ENCODE data around the gene FBXW9. TPM values are rescaled to one million over a fixed set of nuclear protein-coding genes. Genes with fewer than 3 reads are reported as not detected.

Gene FBXW9
- total RNA-seq, 2 experiments from 2014 or later = 2.2 to 2.4 TPM

GRCh38 chr19:12705654-12706331, 9.4 kb upstream of the FBXW9 start:
- no peaks in the 10 kb centered on the region for H3K4me1 Mint-ChIP-seq (ENCODE audit: low read depth)
- CTCF ChIA-PET = no interaction called here
- no peaks in the 10 kb centered on the region for H3K4me1 ChIP-seq (ENCODE audit: insufficient read depth, low read length)
- POLR2A ChIA-PET = no interaction called here
- DNase-seq = no peak
- no peaks in the 10 kb centered on the region for H3K27me3 ChIP-seq (ENCODE audit: control insufficient read depth in 1 of 2, insufficient read depth in 2 of 2, low read length in 2 of 2)
- H3K27ac Mint-ChIP-seq = no peak overlapping the region
- peaks cover 68% of the 10 kb centered on the region for H3K36me3 ChIP-seq (ENCODE audit: insufficient read depth, low read length)
- no peaks in the 10 kb centered on the region for H3K9me3 Mint-ChIP-seq
- no peak overlapping the region for H3K4me3 ChIP-seq (ENCODE audit: low read length)
- H3K9me3 ChIP-seq (ENCODE audit: control insufficient read depth in 1 of 2, insufficient read depth in 1 of 2, low read length in 2 of 2) = no peaks in the 10 kb centered on the region
- no peak overlapping the region for H3K27ac ChIP-seq (ENCODE audit: low read depth in 1 of 2, low read length in 2 of 2)
- no peak for ATAC-seq (ENCODE audit: poor library complexity)
- TF ChIP-seq CTCF (IDR thresholded peaks at IDR 0.05) = no peak
- intact Hi-C loops (cut with DNase I, micrococcal nuclease) = no loop called here
- H3K27me3 Mint-ChIP-seq = no peaks in the 10 kb centered on the region
- H3K4me3 Mint-ChIP-seq = no peak overlapping the region
- H3K36me3 Mint-ChIP-seq (ENCODE audit: low read depth) = peaks cover 75% of the 10 kb centered on the region

GRCh38 chr19:12705169-12705568, 8.7 kb upstream of the FBXW9 start:
- peaks cover 64% of the 10 kb centered on the region for H3K36me3 ChIP-seq (ENCODE audit: insufficient read depth, low read length)

GRCh38 chr19:12703046-12703445, 6.6 kb upstream of the FBXW9 start:
- H3K27ac Mint-ChIP-seq = no peak overlapping the region
- Histone ChIP-seq H3K36me3 (ENCODE audit: insufficient read depth, low read length) (peaks cover 59% of the 10 kb centered on the region), H3K4me1 (ENCODE audit: insufficient read depth, low read length) (no peaks in the 10 kb centered on the region), H3K27me3 (ENCODE audit: control insufficient read depth in 1 of 2, insufficient read depth in 2 of 2, low read length in 2 of 2) (no peaks in the 10 kb centered on the region), H3K4me3 (ENCODE audit: low read length) (no peak overlapping the region), H3K9me3 (ENCODE audit: control insufficient read depth in 1 of 2, insufficient read depth in 1 of 2, low read length in 2 of 2) (no peaks in the 10 kb centered on the region), H3K27ac (ENCODE audit: low read depth in 1 of 2, low read length in 2 of 2) (no peak overlapping the region)
- H3K4me3 Mint-ChIP-seq = no peak overlapping the region
- ATAC-seq (ENCODE audit: poor library complexity) = peak; percentile 41
- peaks cover 69% of the 10 kb centered on the region for H3K36me3 Mint-ChIP-seq (ENCODE audit: low read depth)
- no peaks in the 10 kb centered on the region for H3K27me3 Mint-ChIP-seq
- ChIA-PET POLR2A (no interaction called here), CTCF (no interaction called here)
- peak in 1 of 14 experiments; percentile 32 for DNase-seq
- no peaks in the 10 kb centered on the region for H3K9me3 Mint-ChIP-seq
- intact Hi-C loops (cut with DNase I, micrococcal nuclease) = no loop called here
- TF ChIP-seq CTCF (IDR thresholded peaks at IDR 0.05) = no peak
- H3K4me1 Mint-ChIP-seq (ENCODE audit: low read depth) = peaks cover 3% of the 10 kb centered on the region

More at GRCh38 chr19:12705169-12705568, 8.7 kb upstream of the FBXW9 start:
- ChIA-PET POLR2A (no interaction called here), CTCF (no interaction called here)
- peaks cover 71% of the 10 kb centered on the region for H3K36me3 Mint-ChIP-seq (ENCODE audit: low read depth)
- H3K27ac Mint-ChIP-seq = no peak overlapping the region
- DNase-seq = no peak
- intact Hi-C loops (cut with DNase I, micrococcal nuclease) = no loop called here
- no peak for TF ChIP-seq CTCF (IDR thresholded peaks at IDR 0.05)
- H3K27ac ChIP-seq (ENCODE audit: low read depth in 1 of 2, low read length in 2 of 2) = no peak overlapping the region
- no peak overlapping the region for H3K4me3 ChIP-seq (ENCODE audit: low read length)
- no peaks in the 10 kb centered on the region for H3K4me1 ChIP-seq (ENCODE audit: insufficient read depth, low read length)
- no peaks in the 10 kb centered on the region for H3K9me3 Mint-ChIP-seq
- H3K4me3 Mint-ChIP-seq = no peak overlapping the region
- no peak for ATAC-seq (ENCODE audit: poor library complexity)
- H3K9me3 ChIP-seq (ENCODE audit: control insufficient read depth in 1 of 2, insufficient read depth in 1 of 2, low read length in 2 of 2) = no peaks in the 10 kb centered on the region
- no peaks in the 10 kb centered on the region for H3K27me3 Mint-ChIP-seq
- no peaks in the 10 kb centered on the region for H3K27me3 ChIP-seq (ENCODE audit: control insufficient read depth in 1 of 2, insufficient read depth in 2 of 2, low read length in 2 of 2)
- no peaks in the 10 kb centered on the region for H3K4me1 Mint-ChIP-seq (ENCODE audit: low read depth)
